ENCODE measurements around the gene RERE.
"Not testable (repeated sequence)": the region's sequence is repeated elsewhere in the genome, so short reads cannot be mapped to it uniquely, and the experiment has no call there.

The RERE gene

GRCh38 chr1:8533907-8534306 is 283.5 kb downstream of the RERE start:
- DNase-seq, result no peak

GRCh38 chr1:8533124-8533523 is 284.3 kb downstream of the RERE start:
- DNase-seq, result no peak

GRCh38 chr1:8529901-8530300 is 287.5 kb downstream of the RERE start:
- no peak for DNase-seq

- no peak for DNase-seq
Measured at GRCh38 chr1:8527941-8528340, 289.5 kb downstream of the RERE start.

GRCh38 chr1:8525558-8526275 is 291.7 kb downstream of the RERE start:
- peak; percentile 98 for DNase-seq

GRCh38 chr1:8525216-8525557 is 292.3 kb downstream of the RERE start:
- DNase-seq, result no peak

GRCh38 chr1:8524627-8525157 is 292.7 kb downstream of the RERE start:
- DNase-seq, result no peak

- DNase-seq, result no peak
Measured at GRCh38 chr1:8523666-8524206, 293.7 kb downstream of the RERE start.

- DNase-seq, result no peak
Measured at GRCh38 chr1:8520483-8520966, 296.9 kb downstream of the RERE start.

GRCh38 chr1:8519167-8519566 is 298.3 kb downstream of the RERE start:
- DNase-seq, result no peak

GRCh38 chr1:8518490-8518801 is 299.0 kb downstream of the RERE start:
- DNase-seq, result no peak

GRCh38 chr1:8517661-8518489 is 299.6 kb downstream of the RERE start:
- no peak for DNase-seq

- peak; percentile 27 for DNase-seq
Measured at GRCh38 chr1:8516793-8517556, 300.5 kb downstream of the RERE start.

GRCh38 chr1:8516278-8516777 is 301.1 kb downstream of the RERE start:
- no peak for DNase-seq

- no peak for DNase-seq
Measured at GRCh38 chr1:8512504-8512903, 304.9 kb downstream of the RERE start.

- DNase-seq, result no peak
Measured at GRCh38 chr1:8510041-8510823, 307.2 kb downstream of the RERE start.

GRCh38 chr1:8509579-8509978 is 307.9 kb downstream of the RERE start:
- DNase-seq, result no peak

GRCh38 chr1:8506995-8507615 is 310.3 kb downstream of the RERE start:
- no peak for DNase-seq

GRCh38 chr1:8506456-8506855 is 311.0 kb downstream of the RERE start:
- DNase-seq, result no peak

GRCh38 chr1:8503842-8504241 is 313.6 kb downstream of the RERE start:
- DNase-seq, result no peak

- not testable (repeated sequence) for DNase-seq
Measured at GRCh38 chr1:8502949-8503348, 314.5 kb downstream of the RERE start.

Data from DMS153 (cell line).